ENCODE data around the gene PXDC1. TPM values are rescaled to one million over a fixed set of nuclear protein-coding genes. Genes with fewer than 3 reads are reported as not detected.

PXDC1 gene
- total RNA-seq, 1 donor, result 39.4 TPM

DNA sequence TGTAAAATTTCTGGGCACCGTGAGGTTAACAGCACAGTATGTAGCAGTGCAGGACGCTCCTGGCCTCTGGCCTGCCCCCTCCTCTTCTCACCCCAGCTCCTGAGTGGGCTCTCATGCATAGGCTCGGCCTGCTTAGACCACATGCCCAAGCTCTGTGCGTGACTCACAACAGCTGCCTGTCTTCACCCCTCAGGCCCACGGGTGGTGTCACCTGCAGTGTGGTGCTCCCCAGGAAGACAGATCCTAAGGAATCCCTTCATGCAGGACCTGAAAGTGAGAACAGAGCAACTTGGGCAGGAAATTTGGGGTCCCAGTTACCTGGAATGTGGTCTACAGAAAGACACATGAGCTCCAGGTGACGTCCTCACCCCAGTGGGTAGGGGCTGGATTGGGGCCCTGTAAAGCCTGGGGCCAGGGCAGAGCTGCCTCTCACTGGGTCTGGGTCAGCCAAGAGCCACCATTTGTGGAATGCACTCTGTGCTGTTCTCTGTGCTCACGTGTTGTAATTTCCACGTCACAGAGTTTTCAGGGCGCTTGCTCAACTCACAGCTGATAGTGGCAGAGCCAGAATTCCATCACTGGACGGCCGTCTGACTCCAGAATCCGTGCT lies 37.0 kb upstream of the PXDC1 start:
- DNase-seq (ENCODE audit: low read depth), result peak; percentile 61
- TF ChIP-seq, protein P1, sequence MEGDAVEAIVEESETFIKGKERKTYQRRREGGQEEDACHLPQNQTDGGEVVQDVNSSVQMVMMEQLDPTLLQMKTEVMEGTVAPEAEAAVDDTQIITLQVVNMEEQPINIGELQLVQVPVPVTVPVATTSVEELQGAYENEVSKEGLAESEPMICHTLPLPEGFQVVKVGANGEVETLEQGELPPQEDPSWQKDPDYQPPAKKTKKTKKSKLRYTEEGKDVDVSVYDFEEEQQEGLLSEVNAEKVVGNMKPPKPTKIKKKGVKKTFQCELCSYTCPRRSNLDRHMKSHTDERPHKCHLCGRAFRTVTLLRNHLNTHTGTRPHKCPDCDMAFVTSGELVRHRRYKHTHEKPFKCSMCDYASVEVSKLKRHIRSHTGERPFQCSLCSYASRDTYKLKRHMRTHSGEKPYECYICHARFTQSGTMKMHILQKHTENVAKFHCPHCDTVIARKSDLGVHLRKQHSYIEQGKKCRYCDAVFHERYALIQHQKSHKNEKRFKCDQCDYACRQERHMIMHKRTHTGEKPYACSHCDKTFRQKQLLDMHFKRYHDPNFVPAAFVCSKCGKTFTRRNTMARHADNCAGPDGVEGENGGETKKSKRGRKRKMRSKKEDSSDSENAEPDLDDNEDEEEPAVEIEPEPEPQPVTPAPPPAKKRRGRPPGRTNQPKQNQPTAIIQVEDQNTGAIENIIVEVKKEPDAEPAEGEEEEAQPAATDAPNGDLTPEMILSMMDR (IDR thresholded peaks at IDR 0.05; ENCODE audit: insufficient read depth, low read length), result no peak
- H3K4me3 ChIP-seq (ENCODE audit: low read depth, low read length), result no peak overlapping the region

DNA sequence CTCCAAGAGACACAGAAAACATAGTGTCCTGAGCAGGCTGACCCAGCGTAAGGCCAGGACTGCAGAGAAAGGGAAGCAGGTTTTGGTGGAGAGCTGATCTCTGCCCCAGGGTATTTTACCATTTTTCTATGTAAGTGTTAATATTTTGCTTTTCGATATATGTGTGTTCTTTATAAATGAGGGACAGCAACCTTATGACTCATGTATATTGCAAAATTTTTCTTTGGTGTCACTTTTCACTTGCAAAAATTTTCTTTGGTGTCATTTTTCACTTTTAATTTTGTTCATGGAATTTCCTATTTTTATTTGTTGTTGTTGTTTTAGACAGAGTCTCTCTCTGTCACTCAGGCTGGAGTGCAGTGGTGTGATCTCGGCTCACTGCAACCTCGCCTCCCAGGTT lies 34.6 kb upstream of the PXDC1 start:
- H3K4me3 ChIP-seq (ENCODE audit: low read depth, low read length), result no peak overlapping the region
- TF ChIP-seq, protein P1 (IDR thresholded peaks at IDR 0.05; ENCODE audit: insufficient read depth, low read length), result no peak
- no peak for DNase-seq (ENCODE audit: low read depth)

DNA sequence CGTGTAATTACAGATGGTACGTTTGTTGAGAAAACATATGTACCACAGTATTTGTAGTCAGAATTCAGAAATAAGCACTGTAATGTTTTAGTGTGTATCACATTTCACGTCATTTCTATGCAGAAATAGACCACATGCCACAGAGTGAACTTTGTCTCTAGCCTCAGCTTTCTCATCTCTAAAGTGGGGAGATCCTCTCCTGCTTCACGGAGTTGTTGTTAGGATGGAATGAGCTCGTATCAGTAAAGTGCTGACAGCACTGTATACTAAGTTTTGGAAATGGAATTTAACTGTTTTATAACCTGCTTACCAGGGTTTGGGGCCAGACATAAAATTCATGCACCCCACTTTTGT lies 34.2 kb upstream of the PXDC1 start:
- H3K4me3 ChIP-seq (ENCODE audit: low read depth, low read length), result no peak overlapping the region
- DNase-seq (ENCODE audit: low read depth), result no peak
- TF ChIP-seq, protein P1 (IDR thresholded peaks at IDR 0.05; ENCODE audit: insufficient read depth, low read length), result no peak

DNA sequence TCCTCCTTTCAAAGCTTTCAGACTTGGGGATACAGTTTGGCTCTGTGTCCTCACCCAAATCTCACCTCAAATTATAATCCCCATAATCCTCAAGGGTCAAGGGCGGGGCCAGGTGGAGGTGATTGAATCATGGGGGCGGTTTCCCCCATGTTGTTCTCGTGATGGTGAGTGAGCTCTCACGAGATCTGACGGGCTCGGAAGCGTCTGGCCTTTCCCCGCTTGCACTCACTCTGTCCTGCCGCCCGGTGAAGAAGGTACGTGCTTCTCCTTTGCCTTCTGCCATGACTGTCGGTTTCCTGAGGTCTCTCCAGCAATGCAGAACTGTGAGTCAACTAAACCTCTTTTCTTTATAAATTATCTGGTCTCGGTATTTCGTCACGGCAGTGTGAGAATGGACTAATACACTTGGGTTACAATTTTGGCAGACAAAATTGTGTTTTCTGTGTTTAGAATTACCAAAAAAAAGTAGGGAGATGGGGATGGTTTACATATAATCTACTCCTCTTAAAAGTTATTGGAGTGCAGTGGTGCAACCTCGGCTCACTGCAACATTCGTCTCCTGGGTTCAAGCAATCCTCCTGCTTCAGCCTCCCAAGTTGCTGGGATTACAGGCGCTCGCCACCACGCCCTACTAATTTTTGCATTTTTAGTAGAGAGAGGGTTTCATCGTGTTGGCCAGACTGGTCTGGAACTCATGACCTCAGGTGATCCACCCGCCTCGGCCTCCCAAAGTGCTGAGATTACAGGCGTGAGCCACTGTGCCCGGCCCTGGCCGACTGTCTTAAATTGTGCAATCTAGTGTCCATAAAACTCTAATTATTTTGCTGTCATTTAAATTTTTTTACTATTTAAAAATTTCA lies 33.6 kb upstream of the PXDC1 start:
- TF ChIP-seq, protein P1 (IDR thresholded peaks at IDR 0.05; ENCODE audit: insufficient read depth, low read length), result no peak
- H3K4me3 ChIP-seq (ENCODE audit: low read depth, low read length), result no peak overlapping the region
- DNase-seq (ENCODE audit: low read depth), result no peak

DNA sequence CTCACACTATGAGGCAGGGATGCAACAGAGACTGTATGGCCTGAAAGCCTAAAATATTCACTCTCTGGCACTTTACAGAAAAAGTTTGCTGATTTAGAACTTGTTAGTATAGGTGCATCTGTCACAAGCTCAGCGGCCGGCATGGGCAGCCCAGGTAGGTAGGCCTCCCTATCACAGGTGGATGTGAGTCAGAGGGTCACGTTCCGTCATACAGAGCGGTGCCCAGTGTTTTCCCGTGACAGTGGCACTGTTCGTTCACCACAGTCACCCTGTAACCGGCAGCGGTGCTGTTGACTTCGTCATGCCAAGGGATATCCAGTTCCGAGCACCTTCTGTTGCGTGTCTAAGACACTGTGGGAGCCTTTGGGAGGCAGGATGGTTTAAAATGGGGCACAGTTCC lies 32.9 kb upstream of the PXDC1 start:
- TF ChIP-seq, protein P1 (IDR thresholded peaks at IDR 0.05; ENCODE audit: insufficient read depth, low read length), result no peak
- DNase-seq (ENCODE audit: low read depth), result no peak
- no peak overlapping the region for H3K4me3 ChIP-seq (ENCODE audit: low read depth, low read length)

DNA sequence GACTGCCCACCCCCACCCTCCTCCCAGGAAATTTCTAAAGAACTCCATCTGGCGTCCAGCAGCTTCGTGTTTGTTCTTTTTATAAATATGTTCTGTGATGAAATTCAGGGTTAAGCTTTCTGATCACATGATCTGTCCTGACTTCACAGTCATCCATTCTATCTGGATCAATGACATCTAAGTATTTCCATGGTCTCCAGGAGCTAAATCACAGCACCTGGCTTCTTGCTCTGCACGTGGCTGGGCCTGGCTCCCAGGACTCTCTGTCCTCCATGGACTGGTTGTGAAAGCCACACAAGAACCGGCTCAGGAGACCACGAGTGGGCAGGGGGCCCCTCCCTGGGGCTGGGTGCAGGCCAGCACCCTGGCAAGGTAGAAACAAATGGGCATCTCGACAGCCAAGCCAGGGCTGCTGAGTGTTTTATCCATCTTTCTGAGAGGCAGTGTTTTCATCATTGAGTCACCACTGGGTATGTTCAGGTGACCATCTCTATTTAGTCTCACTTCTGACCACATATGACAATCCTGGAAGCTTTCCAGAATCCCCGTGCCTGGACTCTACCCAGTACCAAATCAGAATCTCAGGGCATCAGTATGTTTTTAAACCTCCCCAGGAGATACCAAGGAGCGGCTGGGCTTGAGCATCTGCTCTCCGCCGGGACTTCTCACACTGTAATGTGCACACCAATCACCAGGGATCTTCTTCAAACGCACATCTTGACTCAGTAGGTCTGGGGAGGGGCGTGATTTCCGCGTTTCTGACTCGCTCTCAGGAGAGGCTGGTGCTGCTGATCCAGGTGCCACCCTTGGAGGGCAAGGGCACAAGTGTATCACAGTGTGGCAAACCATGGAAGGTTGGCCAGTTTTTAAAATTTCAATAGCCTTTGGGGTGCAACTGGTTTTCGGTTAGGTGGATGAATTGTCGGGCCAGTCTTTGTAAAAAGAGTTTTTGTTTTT lies 31.6 kb upstream of the PXDC1 start:
- TF ChIP-seq, protein P1 (IDR thresholded peaks at IDR 0.05; ENCODE audit: insufficient read depth, low read length), result no peak
- DNase-seq (ENCODE audit: low read depth), result no peak

More for the DNA sequence above, 31.6 kb upstream of the PXDC1 start:
- H3K4me3 ChIP-seq (ENCODE audit: low read depth, low read length), result no peak overlapping the region
